K562 (cell line): ENCODE results near the gene MED20. TPM values are rescaled to one million over a fixed set of nuclear protein-coding genes. Genes with fewer than 3 reads are reported as not detected.

Experiments
- ARID3A ChIP-seq: IDR thresholded peaks from 2 replicates; pipeline ENCODE4 v1.6.1; 2012; ENCODE audit warnings: low read depth, low read length, improper control_type of control experiment, borderline replicate concordance
- CBX1 ChIP-seq: sonication (generic); IDR thresholded peaks from 2 replicates; pipeline ENCODE4 v1.6.1; 2016; ENCODE audit warnings: antibody characterized with exemption, low read depth, mild to moderate bottlenecking
- CREM ChIP-seq: IDR thresholded peaks from 2 replicates; pipeline ENCODE4 v1.6.1; 2014; ENCODE audit warnings: antibody characterized with exemption, low read depth
- E2F8 ChIP-seq: fragments of 450-650 bp; IDR thresholded peaks from 2 replicates; pipeline ENCODE4 v1.7.1; 2018; ENCODE audit warnings: mild to moderate bottlenecking, low read depth; ENCODE audit not compliant: partially characterized antibody
- GATAD2A ChIP-seq: fragments of 450-650 bp; IDR thresholded peaks from 2 replicates; pipeline ENCODE4 v1.6.1; 2017
- MECOM ChIP-seq: fragments of 250-450 bp; sonication (Bioruptor Pico); IDR thresholded peaks from 2 replicates; pipeline ENCODE4 v1.8.0; 2022; ENCODE audit warnings: inconsistent platforms
- MIER1 ChIP-seq: fragments of 450-650 bp; IDR thresholded peaks from 2 replicates; pipeline ENCODE4 v1.6.1; 2016; ENCODE audit warnings: antibody characterized with exemption, mild to moderate bottlenecking, low read depth
- PRDM10 ChIP-seq: fragments of 450-650 bp; IDR thresholded peaks from 2 replicates; pipeline ENCODE4 v1.6.1; 2018; ENCODE audit not compliant: partially characterized antibody
- SETDB1 ChIP-seq: IDR thresholded peaks from one replicate; pipeline ENCODE4 v1.6.1; 2012; ENCODE audit warnings: low read length, control low read depth, inconsistent platforms
- TSHZ1 ChIP-seq: fragments of 250-450 bp; sonication (Bioruptor Pico); IDR thresholded peaks from 2 replicates; pipeline ENCODE4 v1.4.0; 2020; ENCODE audit warnings: mild to moderate bottlenecking, moderate library complexity
- VEZF1 ChIP-seq: fragments of 200-800 bp; sonication (Bioruptor generic); IDR thresholded peaks from 2 replicates; pipeline ENCODE4 v1.6.1; 2017; ENCODE audit warnings: missing genetic modification characterization, missing compliant biosample characterization
- ZBTB43 ChIP-seq: sonication (generic); formaldehyde crosslinking; IDR thresholded peaks from 2 replicates; pipeline ENCODE4 v1.8.0; 2023; ENCODE audit warnings: mild to moderate bottlenecking, missing genetic modification reagents
- ZNF134 ChIP-seq: fragments of 250-450 bp; sonication (Bioruptor Pico); conservative IDR thresholded peaks from 2 replicates; pipeline ENCODE4 v1.4.0; 2020
- ZNF77 ChIP-seq: fragments of 250-450 bp; sonication (Bioruptor Pico); IDR thresholded peaks from 2 replicates; pipeline ENCODE4 v1.5.0; 2020
- polyA plus RNA-seq, 8 experiments: library from polyadenylated mRNA; depleted of rRNA in 4 of 8; stranded (reverse) in 5 of 8; unstranded in 3 of 8; fragments of >200 nt; fragmentation: Nextera tagmentation in 2 of 8; fragmentation: Illumina TruSeq in 1 of 8; extraction: Ambion mirVana in 2 of 8; extraction: Trizol in 1 of 8; gene quantifications; 2 replicates each; pipeline versions ENCODE4 v1.2.1 to v1.2.3, GENCODE V29; 2011 to 2014; ENCODE audit warnings: inconsistent platforms in 1 of 8, missing spikeins in 1 of 8
- total RNA-seq, 7 experiments: library from RNA; depleted of rRNA in 6 of 7; stranded (reverse); fragments of >200 nt in 6 of 7; fragmentation: Illumina TruSeq in 2 of 7; extraction: Trizol in 2 of 7; gene quantifications; 2 replicates each; pipeline versions ENCODE4 v1.2.1 to v1.2.3, GENCODE V29; 2011 to 2021; ENCODE audit warnings: low replicate concordance in 1 of 7

MED20 gene
- total and polyA plus RNA-seq, 9 of the 15 experiments (the other 6 are each of a cell fraction or from before 2014, with no cell fraction given) = 27.3 to 80.9 (median 46.0) TPM

GRCh38 chr6:41957117-41957516, 36.2 kb upstream of the MED20 start (continued):
- TF ChIP-seq E2F8 (no peak), VEZF1 (CRISPR knock-in tag) (0 out of 2 replicates have a peak, but pooled peaks have one; percentile 13), ARID3A (peak; percentile 81; the same call in 1 of the 2 replicates), MIER1 (no peak), PRDM10 (no peak), MECOM (CRISPR knock-in tag) (peak; percentile 67), GATAD2A (peak; percentile 74; the same call in 1 of the 2 replicates), CBX1 (no peak), CREM (no peak; the same call in 1 of the 2 replicates), TSHZ1 (no peak), ZNF77 (no peak), SETDB1 (no peak), ZNF134 (no peak), ZBTB43 (no peak)
